Transverse colon (tissue), 4 donors: ENCODE data around the gene ENGASE. TPM values are rescaled to one million over a fixed set of nuclear protein-coding genes. Genes with fewer than 3 reads are reported as not detected.
A peak's percentile ranks its signal among the peaks of the same experiment; 100 is the strongest.

Experiments
- DNase-seq: peaks from one replicate; pipeline ENCODE4 v3.0.0-alpha.2; 2019
- H3K27ac ChIP-seq, 4 donors: fragments of 200-600 bp; sonication (generic); 2 replicates each; pipeline ENCODE4 v1.5.1; 2016 to 2018; ENCODE audit warnings: inconsistent platforms in 4 of 4
- H3K27me3 ChIP-seq: fragments of 200-600 bp; sonication (generic); 2 replicates; pipeline ENCODE4 v1.5.1; 2017; ENCODE audit warnings: inconsistent platforms
- H3K36me3 ChIP-seq, 4 donors: fragments of 200-600 bp; sonication (generic); 2 replicates each; pipeline ENCODE4 v1.5.1; 2017 to 2019; ENCODE audit warnings: inconsistent platforms in 4 of 4
- H3K4me1 ChIP-seq, 4 donors: fragments of 200-600 bp; sonication (generic); 2 replicates each; pipeline ENCODE4 v1.5.1; 2017 to 2020; ENCODE audit warnings: inconsistent platforms in 4 of 4
- H3K4me3 ChIP-seq, 4 donors: fragments of 200-600 bp; sonication (generic); 1 replicate in 1 of 4; 2 replicates in 3 of 4; pipeline versions ENCODE4 v1.5.1 to v1.6.1; 2017 to 2019; ENCODE audit warnings: inconsistent platforms in 4 of 4
- H3K9me3 ChIP-seq, 2 donors: fragments of 200-600 bp; sonication (generic); 2 replicates each; pipeline ENCODE4 v1.5.1; 2017 to 2019; ENCODE audit warnings: inconsistent platforms in 2 of 2
- CTCF ChIP-seq, 5 experiments: fragments of 200-600 bp in 3 of 5; fragments of 450-650 bp in 2 of 5; sonication (generic) in 3 of 5; IDR thresholded peaks; 1 replicate in 2 of 5; 2 replicates in 3 of 5; pipeline ENCODE4 v1.5.1; 2016 to 2017; ENCODE audit warnings: antibody characterized with exemption in 5 of 5, inconsistent platforms in 3 of 5, mild to moderate bottlenecking in 2 of 5, moderate library complexity in 1 of 5
- EP300 ChIP-seq: sonication (generic); formaldehyde crosslinking; IDR thresholded peaks from one replicate; pipeline ENCODE4 v1.6.1; 2017; ENCODE audit warnings: antibody characterized with exemption, low read depth
- POLR2A ChIP-seq: fragments of 450-650 bp; IDR thresholded peaks from one replicate; pipeline ENCODE4 v1.6.1; 2016; ENCODE audit warnings: antibody characterized with exemption, mild to moderate bottlenecking, moderate library complexity
- POLR2AphosphoS5 ChIP-seq, 3 donors: sonication (generic); formaldehyde crosslinking; IDR thresholded peaks; one replicate each; pipeline ENCODE4 v1.6.1; 2016; ENCODE audit warnings: antibody characterized with exemption in 3 of 3
- WGBS, 2 donors: methylation state at CpG; one replicate each; pipeline ENCODE4 v1.1.5; 2018; ENCODE audit warnings: low coverage in 1 of 2; 5-methylcytosine and 5-hydroxymethylcytosine counted together
- in situ Hi-C, 4 donors: fragments of 200-750 bp; cut with MboI; loops; one replicate each; pipeline versions ENCODE4 v1.15.0 to v1.15.1; 2017; ENCODE audit warnings: low sequenced_read_pairs in 3 of 4, low pct_ligation_motif_present in 1 of 4, low pct_unique_long_range_greater_than_20kb in 1 of 4
- intact Hi-C: fragments of 100-400 bp; cut with DNase I; formaldehyde crosslinking; loops from one replicate; pipeline ENCODE4 v1.15.1; 2023; ENCODE audit warnings: low total_unique reads
- total RNA-seq, 4 donors: library from RNA; depleted of rRNA; stranded (reverse); fragments of >200 nt; gene quantifications; one replicate each; pipeline ENCODE4 v1.1.0, GENCODE V29; 2016

Gene ENGASE
- total RNA-seq, 4 donors from 2014 or later = 74.7 to 335 (median 121) TPM

- in situ Hi-C loops = no loop called here
- intact Hi-C loops = no loop called here
- DNase-seq = no peak
- no peaks in the 10 kb centered on the region for H3K36me3 ChIP-seq
- TF ChIP-seq EP300 (no peak), POLR2A (no peak), POLR2AphosphoS5 (IDR thresholded peaks at IDR 0.05) (no peak), CTCF (IDR thresholded peaks at IDR 0.05) (no peak)
- peaks cover 5 to 24% (median 9%) of the 10 kb centered on the region in 4 donors for H3K4me1 ChIP-seq
- no peaks in the 10 kb centered on the region for H3K27me3 ChIP-seq
- 92% methylated on average over 6 of the region's 6 CpGs; no CpG with 5 or more reads in 1 of the 2 donors for WGBS, 2 donors
- H3K27ac ChIP-seq = peak overlapping the region in 1 of 4 donors; percentile 52
- no peak overlapping the region for H3K4me3 ChIP-seq
- H3K9me3 ChIP-seq = no peaks in the 10 kb centered on the region
Measured at GRCh38 chr17:79036181-79036580, 38.4 kb upstream of the ENGASE start.

- no peak for DNase-seq
- H3K36me3 ChIP-seq = no peaks in the 10 kb centered on the region
- WGBS, 2 donors = 44 to 65% methylated on average over 3 of the region's 3 CpGs
- H3K9me3 ChIP-seq = no peaks in the 10 kb centered on the region
- no peak overlapping the region for H3K4me3 ChIP-seq
- peaks cover 5 to 24% (median 9%) of the 10 kb centered on the region in 4 donors for H3K4me1 ChIP-seq
- TF ChIP-seq EP300 (no peak), CTCF (IDR thresholded peaks at IDR 0.05) (no peak), POLR2A (no peak), POLR2AphosphoS5 (IDR thresholded peaks at IDR 0.05) (no peak)
- intact Hi-C loops = no loop called here
- H3K27me3 ChIP-seq = no peaks in the 10 kb centered on the region
- no peak overlapping the region for H3K27ac ChIP-seq
- in situ Hi-C loops = no loop called here
Measured at GRCh38 chr17:79036596-79036995, 38.0 kb upstream of the ENGASE start.

GRCh38 chr17:79038545-79039135 lies 36.0 kb upstream of the ENGASE start:
- no peak for DNase-seq
- Histone ChIP-seq H3K27me3 (no peaks in the 10 kb centered on the region), H3K4me1 (peaks cover 5 to 18% (median 7%) of the 10 kb centered on the region in 4 donors), H3K4me3 (no peak overlapping the region), H3K9me3 (no peaks in the 10 kb centered on the region), H3K27ac (peak overlapping the region in 2 of 4 donors; percentile 17 to 29), H3K36me3 (no peaks in the 10 kb centered on the region)
- intact Hi-C loops (no loop called here), in situ Hi-C loops (no loop called here)
- TF ChIP-seq POLR2AphosphoS5 (IDR thresholded peaks at IDR 0.05) (no peak), CTCF (IDR thresholded peaks at IDR 0.05) (no peak), POLR2A (no peak), EP300 (no peak)
- 64% methylated on average over 8 of the region's 8 CpGs; no CpG with 5 or more reads in 1 of the 2 donors for WGBS, 2 donors

- in situ Hi-C loops (no loop called here), intact Hi-C loops (no loop called here)
- peak overlapping the region in 2 of 4 donors; percentile 2 to 17 for H3K27ac ChIP-seq
- peaks cover 0 to 13% (median 2%) of the 10 kb centered on the region in 4 donors for H3K4me1 ChIP-seq
- H3K36me3 ChIP-seq = no peaks in the 10 kb centered on the region
- no peaks in the 10 kb centered on the region for H3K27me3 ChIP-seq
- no peak for TF ChIP-seq EP300
- TF ChIP-seq CTCF (IDR thresholded peaks at IDR 0.05) = no peak
- no peak for TF ChIP-seq POLR2AphosphoS5 (IDR thresholded peaks at IDR 0.05)
- no peak for TF ChIP-seq POLR2A
- no peak overlapping the region for H3K4me3 ChIP-seq
- 85 to 87% methylated on average over 7 to 8 of the region's 8 CpGs for WGBS, 2 donors
- no peaks in the 10 kb centered on the region for H3K9me3 ChIP-seq
- no peak for DNase-seq
Measured at GRCh38 chr17:79039171-79039570, 35.5 kb upstream of the ENGASE start.
